ENCODE data around the gene ARFGEF3. TPM values are rescaled to one million over a fixed set of nuclear protein-coding genes. Genes with fewer than 3 reads are reported as not detected.

The ARFGEF3 gene
- total RNA-seq, 2 experiments from 2014 or later, result 0.50 to 0.55 TPM

DNA sequence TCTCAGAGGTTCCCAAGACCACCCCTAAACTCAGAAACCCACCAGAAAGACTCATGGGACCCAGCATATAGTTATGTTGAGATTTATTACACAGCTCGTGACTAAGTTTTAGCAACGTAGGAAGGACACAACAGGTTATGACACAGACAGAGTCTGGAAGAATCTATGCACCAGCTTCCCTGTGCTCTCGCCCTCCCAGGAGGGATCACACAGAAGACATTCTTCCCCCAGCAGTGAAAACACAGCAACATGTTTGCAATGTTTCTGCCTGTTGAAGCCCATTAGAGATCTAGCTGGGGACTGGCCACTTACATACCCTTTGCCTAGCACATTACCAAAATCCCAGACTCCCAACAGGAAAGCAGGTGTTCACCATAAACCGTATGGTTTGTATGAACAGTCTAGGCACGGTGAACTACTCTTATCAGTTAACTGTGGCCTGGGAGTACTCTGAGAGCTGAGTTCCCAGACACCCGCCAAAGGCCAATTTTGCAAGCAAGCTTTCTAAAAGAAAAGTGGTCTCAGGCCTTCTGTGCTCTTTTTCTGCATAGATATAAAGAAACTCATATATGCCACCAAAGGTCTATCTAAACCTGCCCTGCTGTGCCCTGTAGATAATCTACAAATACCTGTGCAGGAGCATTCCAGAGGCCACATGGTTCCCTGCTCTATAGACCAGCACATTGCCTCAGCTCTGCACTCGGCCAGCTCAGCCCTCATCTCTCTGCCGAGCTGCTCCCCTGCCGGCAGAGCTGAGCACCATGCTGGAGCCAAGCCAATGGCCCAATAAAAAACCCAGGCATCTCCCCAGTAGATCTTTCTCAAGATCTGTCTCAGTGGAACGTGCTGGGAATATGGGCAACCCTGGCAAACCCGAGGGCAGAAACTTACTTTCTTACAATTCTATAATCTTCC, 146.3 kb downstream of the ARFGEF3 start:
- H3K27ac Mint-ChIP-seq, result no peak overlapping the region
- DNase-seq, result no peak
- ChIA-PET CTCF (interaction anchor here (0.6 kb wide), 1 partner anchor 68 kb away, joined by 4 read pairs; no protein-coding TSS in a partner anchor), POLR2A (no interaction called here)
- H3K27me3 Mint-ChIP-seq, result peaks cover 4% of the 10 kb centered on the region
- no peak overlapping the region for H3K4me3 Mint-ChIP-seq
- no peaks in the 10 kb centered on the region for H3K4me1 Mint-ChIP-seq
- H3K36me3 Mint-ChIP-seq (ENCODE audit: low read depth), result no peaks in the 10 kb centered on the region
- H3K9me3 Mint-ChIP-seq, result no peaks in the 10 kb centered on the region

DNA sequence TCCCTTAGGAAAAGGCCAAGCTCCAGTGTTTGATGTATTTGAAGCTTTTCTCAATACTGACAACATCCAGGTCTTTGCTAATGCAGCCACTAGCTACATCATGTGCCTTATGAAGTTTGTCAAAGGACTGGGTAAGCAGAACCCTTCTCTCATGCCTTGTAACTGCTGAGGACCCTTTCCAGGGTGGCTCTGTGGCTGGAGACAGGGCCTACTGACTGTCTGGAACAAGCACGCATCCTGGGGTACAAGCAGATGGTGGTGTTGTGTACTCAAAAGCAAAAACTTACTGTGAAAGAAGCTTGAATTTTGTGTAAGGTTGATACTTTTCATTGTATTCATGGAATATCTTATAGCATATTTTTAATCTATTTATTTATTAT, 147.0 kb downstream of the ARFGEF3 start:
- Mint-ChIP-seq H3K9me3 (no peaks in the 10 kb centered on the region), H3K4me1 (no peaks in the 10 kb centered on the region), H3K36me3 (ENCODE audit: low read depth) (no peaks in the 10 kb centered on the region), H3K4me3 (no peak overlapping the region), H3K27me3 (peaks cover 4% of the 10 kb centered on the region), H3K27ac (no peak overlapping the region)
- POLR2A ChIA-PET, result no interaction called here
- no peak for DNase-seq
- CTCF ChIA-PET, result interaction anchor here (0.6 kb wide), 1 partner anchor 67 kb away, joined by 4 read pairs; no protein-coding TSS in a partner anchor

DNA sequence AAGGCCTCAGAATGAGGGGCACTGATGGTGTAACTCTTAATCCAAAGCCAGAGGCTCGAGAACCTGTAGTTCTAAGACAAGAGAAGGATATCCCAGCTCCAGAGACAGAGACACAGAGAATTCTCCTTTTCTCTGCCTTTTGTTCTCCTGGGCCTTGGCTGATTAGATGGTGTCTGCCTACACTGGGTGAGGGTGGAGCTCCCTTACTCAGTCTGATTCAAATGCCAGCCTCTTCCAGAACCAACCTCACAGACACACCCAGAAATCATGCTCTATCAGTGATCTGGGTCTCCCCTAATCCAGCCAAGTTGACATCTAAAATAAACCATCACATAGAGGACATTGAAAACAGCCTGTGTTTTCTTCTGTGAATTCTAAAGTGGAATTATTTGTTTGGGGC, 148.0 kb downstream of the ARFGEF3 start:
- no peak overlapping the region for H3K27ac Mint-ChIP-seq
- no peak overlapping the region for H3K4me3 Mint-ChIP-seq
- ChIA-PET CTCF (no interaction called here), POLR2A (no interaction called here)
- DNase-seq, result no peak
- H3K4me1 Mint-ChIP-seq, result no peaks in the 10 kb centered on the region
- peaks cover 3% of the 10 kb centered on the region for H3K27me3 Mint-ChIP-seq
- H3K9me3 Mint-ChIP-seq, result no peaks in the 10 kb centered on the region
- no peaks in the 10 kb centered on the region for H3K36me3 Mint-ChIP-seq (ENCODE audit: low read depth)

DNA sequence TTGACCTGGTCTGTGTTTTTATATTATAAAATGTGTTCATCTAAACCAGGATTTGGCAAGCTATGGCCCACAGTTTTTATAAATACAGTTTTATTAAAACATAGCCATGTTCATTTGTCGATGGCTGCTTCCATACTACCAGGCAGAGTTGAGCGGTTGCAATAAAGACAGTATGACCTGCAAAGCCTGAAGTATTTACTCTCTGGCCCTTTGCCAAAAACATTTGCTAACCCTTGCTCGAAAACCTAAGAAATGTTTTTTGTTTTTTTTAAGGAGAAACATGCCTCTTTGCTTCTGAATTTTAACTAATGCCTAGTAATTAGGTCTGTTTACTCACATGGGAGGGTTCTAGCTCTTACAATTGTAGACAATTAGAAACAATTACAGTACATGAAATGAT, 148.6 kb downstream of the ARFGEF3 start:
- ChIA-PET CTCF (no interaction called here), POLR2A (no interaction called here)
- H3K9me3 Mint-ChIP-seq, result no peaks in the 10 kb centered on the region
- H3K27ac Mint-ChIP-seq, result no peak overlapping the region
- no peak overlapping the region for H3K4me3 Mint-ChIP-seq
- no peaks in the 10 kb centered on the region for H3K36me3 Mint-ChIP-seq (ENCODE audit: low read depth)
- DNase-seq, result no peak
- peaks cover 4% of the 10 kb centered on the region for H3K27me3 Mint-ChIP-seq
- no peaks in the 10 kb centered on the region for H3K4me1 Mint-ChIP-seq

DNA sequence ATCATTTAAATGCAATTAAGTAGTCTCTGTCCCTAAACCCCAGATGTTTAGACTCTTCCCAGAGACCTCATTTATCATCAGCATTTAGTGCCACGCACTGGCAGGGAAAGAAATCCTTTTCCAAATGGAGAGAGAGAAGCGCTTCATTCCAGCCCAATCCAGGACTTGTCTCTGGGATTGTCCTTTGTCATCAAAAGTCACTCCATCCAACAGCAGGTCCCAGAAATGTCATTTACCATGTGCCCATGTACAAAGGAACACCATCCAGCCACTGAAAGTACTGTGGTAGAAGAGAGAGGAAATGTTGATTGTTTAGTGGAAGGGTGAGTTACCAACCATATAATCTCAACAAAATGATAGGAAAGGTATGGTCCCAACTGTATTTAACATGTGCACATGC, 149.1 kb downstream of the ARFGEF3 start:
- Mint-ChIP-seq H3K27me3 (peaks cover 5% of the 10 kb centered on the region), H3K4me1 (no peaks in the 10 kb centered on the region), H3K27ac (no peak overlapping the region), H3K36me3 (ENCODE audit: low read depth) (no peaks in the 10 kb centered on the region), H3K4me3 (no peak overlapping the region), H3K9me3 (no peaks in the 10 kb centered on the region)
- POLR2A ChIA-PET, result no interaction called here
- no peak for DNase-seq
- CTCF ChIA-PET, result no interaction called here

DNA sequence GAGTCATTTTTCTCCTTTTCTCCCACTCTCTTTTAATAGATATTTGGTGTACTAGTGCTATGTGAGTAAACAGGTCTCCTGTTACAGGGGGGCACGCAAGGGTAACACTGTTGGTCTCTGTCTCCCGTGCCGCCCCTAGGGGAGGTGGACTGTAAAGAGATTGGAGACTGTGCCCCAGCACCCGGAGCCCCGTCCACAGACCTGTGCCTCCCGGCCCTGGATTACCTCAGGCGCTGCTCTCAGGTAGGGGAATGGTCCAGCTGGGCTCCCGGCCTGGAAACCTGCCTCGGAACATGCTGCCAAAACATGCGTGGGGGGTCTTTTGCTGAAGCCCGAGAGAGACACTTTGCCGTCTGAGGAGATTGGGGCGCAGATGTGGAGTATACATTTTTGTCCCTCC, 149.5 kb downstream of the ARFGEF3 start:
- H3K27ac Mint-ChIP-seq, result no peak overlapping the region
- no peaks in the 10 kb centered on the region for H3K4me1 Mint-ChIP-seq
- H3K36me3 Mint-ChIP-seq (ENCODE audit: low read depth), result no peaks in the 10 kb centered on the region
- H3K4me3 Mint-ChIP-seq, result no peak overlapping the region
- POLR2A ChIA-PET, result no interaction called here
- no peak for DNase-seq
- H3K27me3 Mint-ChIP-seq, result peaks cover 4% of the 10 kb centered on the region
- H3K9me3 Mint-ChIP-seq, result no peaks in the 10 kb centered on the region
- CTCF ChIA-PET, result no interaction called here

DNA sequence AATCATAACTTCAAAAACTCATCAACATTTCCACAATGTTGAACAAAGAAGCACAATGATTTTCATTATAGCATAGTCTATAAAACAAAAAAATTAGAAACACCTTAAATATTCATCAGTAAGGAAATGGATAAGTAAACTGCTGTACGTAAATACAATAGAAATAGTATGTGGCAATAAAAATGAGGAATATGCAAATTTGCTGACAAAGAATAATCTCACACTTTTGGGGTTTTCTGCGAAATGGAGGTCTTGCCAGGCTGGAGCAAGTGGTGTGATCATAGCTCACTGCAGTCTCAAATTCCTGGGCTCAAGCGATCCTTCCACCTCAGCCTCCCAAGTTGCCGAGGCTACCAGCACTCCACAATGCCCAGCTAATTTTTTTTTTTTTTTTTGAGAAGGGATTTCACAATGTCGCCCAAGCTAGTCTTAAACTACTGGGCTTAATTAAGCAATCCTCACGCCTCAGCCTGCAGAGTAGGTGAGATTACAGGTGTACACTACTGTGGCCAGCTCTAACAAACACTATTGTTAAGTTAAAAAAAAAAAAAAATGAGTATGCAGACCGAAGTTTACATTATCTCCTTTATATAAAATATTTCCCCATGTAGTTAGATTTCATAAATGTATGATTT, 157.1 kb downstream of the ARFGEF3 start:
- POLR2A ChIA-PET, result no interaction called here
- Mint-ChIP-seq H3K9me3 (peaks cover 6% of the 10 kb centered on the region), H3K4me3 (no peak overlapping the region), H3K4me1 (no peaks in the 10 kb centered on the region), H3K27me3 (peaks cover 27% of the 10 kb centered on the region), H3K36me3 (ENCODE audit: low read depth) (no peaks in the 10 kb centered on the region), H3K27ac (no peak overlapping the region)
- DNase-seq, result no peak
- CTCF ChIA-PET, result no interaction called here

DNA sequence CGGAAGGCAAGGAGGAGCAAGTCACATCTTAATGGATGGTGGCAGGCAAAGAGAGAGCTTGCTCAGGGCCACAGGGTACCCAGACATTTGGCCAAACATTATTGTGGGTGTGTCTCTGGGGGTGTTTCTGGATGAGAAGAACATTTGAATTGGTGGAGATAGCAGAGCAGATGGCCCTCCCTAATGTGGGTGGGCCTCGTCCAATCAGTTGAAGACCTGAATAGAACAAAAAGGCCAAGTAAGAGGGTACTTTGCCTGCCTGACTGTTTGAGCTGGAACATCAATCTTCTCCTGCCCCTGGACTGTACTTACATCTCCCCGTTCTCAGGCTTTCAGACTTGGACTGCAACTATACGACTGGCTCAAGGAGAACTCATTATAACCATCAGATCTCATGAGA, 160.2 kb downstream of the ARFGEF3 start:
- POLR2A ChIA-PET, result no interaction called here
- no peak for DNase-seq
- no peaks in the 10 kb centered on the region for H3K36me3 Mint-ChIP-seq (ENCODE audit: low read depth)
- no peak overlapping the region for H3K27ac Mint-ChIP-seq
- H3K4me1 Mint-ChIP-seq, result no peaks in the 10 kb centered on the region
- H3K27me3 Mint-ChIP-seq, result peaks cover 25% of the 10 kb centered on the region
- H3K4me3 Mint-ChIP-seq, result no peak overlapping the region
- H3K9me3 Mint-ChIP-seq, result peaks cover 6% of the 10 kb centered on the region
- CTCF ChIA-PET, result no interaction called here

DNA sequence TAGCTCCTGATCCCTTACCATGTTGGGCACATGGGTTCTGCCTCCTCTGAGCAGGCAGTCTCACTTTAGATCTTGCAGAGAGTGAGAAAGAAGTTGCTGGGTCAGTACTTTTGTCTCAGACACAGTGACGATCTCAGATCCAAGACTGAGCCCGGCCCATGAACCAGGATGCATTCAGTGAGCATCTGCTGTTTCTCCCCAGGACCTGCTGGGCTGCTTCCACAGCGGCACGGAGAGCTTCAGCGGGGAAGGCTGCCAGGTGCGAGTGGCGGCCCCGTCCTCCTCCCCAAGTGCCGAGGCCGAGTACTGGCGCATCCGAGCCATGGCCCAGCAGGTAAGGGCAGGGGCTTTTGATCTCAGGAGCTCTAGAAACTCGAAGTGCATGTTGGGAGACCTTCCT, 162.1 kb downstream of the ARFGEF3 start:
- no peak for DNase-seq
- Mint-ChIP-seq H3K27ac (no peak overlapping the region), H3K9me3 (peaks cover 6% of the 10 kb centered on the region), H3K4me3 (no peak overlapping the region), H3K27me3 (peaks cover 21% of the 10 kb centered on the region), H3K36me3 (ENCODE audit: low read depth) (no peaks in the 10 kb centered on the region), H3K4me1 (peaks cover 2% of the 10 kb centered on the region)
- POLR2A ChIA-PET, result interaction anchor here (1.1 kb wide), 1 partner anchor 52 kb away, joined by 3 read pairs; no protein-coding TSS in a partner anchor
- CTCF ChIA-PET, result no interaction called here

DNA sequence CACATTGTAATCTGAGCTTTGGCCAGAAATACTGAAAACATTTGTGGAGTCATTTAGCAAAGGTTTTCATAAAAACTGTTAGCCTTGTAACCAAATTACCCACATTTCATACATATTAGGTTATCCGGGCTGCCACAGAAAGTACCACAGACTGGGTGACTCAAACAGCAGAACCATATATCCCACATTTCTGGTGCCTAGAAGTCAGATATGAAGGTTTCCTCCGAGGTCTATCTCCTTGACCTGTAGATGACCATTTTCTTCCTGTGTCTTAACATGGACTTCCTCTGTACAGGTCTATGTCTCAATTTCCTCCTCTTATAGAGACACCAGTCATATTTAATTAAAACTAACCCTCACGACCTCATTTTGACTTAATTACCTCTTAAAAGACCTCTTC, 166.5 kb downstream of the ARFGEF3 start:
- Mint-ChIP-seq H3K4me1 (peaks cover 2% of the 10 kb centered on the region), H3K27me3 (peaks cover 11% of the 10 kb centered on the region), H3K27ac (no peak overlapping the region), H3K4me3 (no peak overlapping the region), H3K36me3 (ENCODE audit: low read depth) (no peaks in the 10 kb centered on the region), H3K9me3 (no peaks in the 10 kb centered on the region)
- DNase-seq, result no peak
- CTCF ChIA-PET, result no interaction called here
- POLR2A ChIA-PET, result no interaction called here

DNA sequence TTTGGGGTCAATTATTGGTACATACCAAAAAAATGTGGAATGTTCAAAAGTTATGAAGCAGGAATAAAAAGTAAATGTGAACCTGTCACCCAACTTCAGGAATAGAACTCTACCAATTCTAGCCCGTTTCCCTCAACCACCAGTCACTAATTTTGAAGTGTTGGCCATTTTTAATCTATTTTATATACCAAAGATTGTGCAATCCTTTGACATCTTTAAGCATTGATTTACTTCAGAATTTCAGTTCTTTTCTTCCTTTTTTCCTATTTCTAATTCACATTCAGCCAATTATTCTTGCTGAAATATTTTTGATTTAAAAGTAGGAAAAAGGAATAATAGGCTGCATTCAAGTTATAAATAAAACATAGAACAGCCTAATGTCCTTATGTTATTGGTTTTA, 169.0 kb downstream of the ARFGEF3 start:
- no peaks in the 10 kb centered on the region for H3K36me3 Mint-ChIP-seq (ENCODE audit: low read depth)
- H3K4me1 Mint-ChIP-seq, result peaks cover 2% of the 10 kb centered on the region
- no peaks in the 10 kb centered on the region for H3K9me3 Mint-ChIP-seq
- no peak overlapping the region for H3K4me3 Mint-ChIP-seq
- ChIA-PET POLR2A (no interaction called here), CTCF (no interaction called here)
- no peak for DNase-seq
- no peak overlapping the region for H3K27ac Mint-ChIP-seq
- H3K27me3 Mint-ChIP-seq, result peaks cover 11% of the 10 kb centered on the region

DNA sequence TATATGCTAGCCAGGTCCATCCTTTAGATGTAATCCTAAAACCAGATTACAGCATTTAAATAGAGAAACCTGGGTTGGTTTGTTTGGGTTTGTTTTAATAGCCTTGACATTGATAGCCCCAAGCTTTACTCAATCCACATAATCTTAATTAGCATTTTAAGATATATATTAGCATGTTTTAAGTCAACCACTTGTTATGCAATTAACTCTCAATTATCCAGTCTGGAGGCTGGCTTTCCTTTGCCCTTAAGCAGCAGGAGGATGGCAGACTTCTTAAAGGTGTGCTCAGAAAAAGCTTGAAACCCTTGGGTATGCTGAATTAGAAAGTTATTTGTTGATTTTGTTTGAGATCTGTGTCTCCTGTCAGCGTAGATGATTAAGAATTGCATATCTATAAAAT, 169.7 kb downstream of the ARFGEF3 start:
- Mint-ChIP-seq H3K27ac (no peak overlapping the region), H3K27me3 (peaks cover 11% of the 10 kb centered on the region), H3K4me1 (peaks cover 2% of the 10 kb centered on the region), H3K4me3 (no peak overlapping the region), H3K36me3 (ENCODE audit: low read depth) (no peaks in the 10 kb centered on the region), H3K9me3 (no peaks in the 10 kb centered on the region)
- ChIA-PET CTCF (no interaction called here), POLR2A (no interaction called here)
- no peak for DNase-seq

DNA sequence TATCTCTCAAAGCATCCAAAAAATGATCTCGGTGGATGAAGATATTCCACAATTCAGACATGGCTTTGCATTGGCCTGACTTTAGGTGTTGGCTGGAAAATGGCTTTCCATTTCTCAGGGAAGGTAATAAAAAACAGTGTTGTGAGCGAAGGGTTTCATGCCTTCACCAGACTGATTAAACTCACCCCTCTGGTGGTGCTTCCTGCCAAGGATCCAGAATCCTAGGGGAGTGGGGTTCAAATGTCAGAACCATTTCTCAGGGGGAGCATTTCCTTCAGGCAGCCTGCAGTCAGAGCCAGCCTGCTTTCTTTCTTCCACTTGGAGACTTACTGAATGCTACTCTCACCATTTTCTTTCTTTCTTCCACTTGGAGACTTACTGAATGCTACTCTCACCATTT, 170.2 kb downstream of the ARFGEF3 start:
- H3K27me3 Mint-ChIP-seq, result peaks cover 8% of the 10 kb centered on the region
- H3K27ac Mint-ChIP-seq, result no peak overlapping the region
- H3K4me3 Mint-ChIP-seq, result no peak overlapping the region
- ChIA-PET CTCF (interaction anchor here (0.6 kb wide), 1 partner anchor 33 kb away, joined by 3 read pairs; no protein-coding TSS in a partner anchor), POLR2A (no interaction called here)
- no peaks in the 10 kb centered on the region for H3K9me3 Mint-ChIP-seq
- no peaks in the 10 kb centered on the region for H3K36me3 Mint-ChIP-seq (ENCODE audit: low read depth)
- DNase-seq, result no peak
- H3K4me1 Mint-ChIP-seq, result peaks cover 2% of the 10 kb centered on the region

DNA sequence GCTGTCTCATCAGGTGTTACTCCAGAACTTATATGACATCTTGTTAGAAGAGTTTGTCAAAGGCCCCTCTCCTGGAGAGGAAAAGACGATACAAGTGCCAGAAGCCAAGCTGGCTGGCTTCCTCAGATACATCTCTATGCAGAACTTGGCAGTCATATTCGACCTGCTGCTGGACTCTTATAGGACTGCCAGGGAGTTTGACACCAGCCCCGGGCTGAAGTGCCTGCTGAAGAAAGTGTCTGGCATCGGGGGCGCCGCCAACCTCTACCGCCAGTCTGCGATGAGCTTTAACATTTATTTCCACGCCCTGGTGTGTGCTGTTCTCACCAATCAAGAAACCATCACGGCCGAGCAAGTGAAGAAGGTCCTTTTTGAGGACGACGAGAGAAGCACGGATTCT, 172.3 kb downstream of the ARFGEF3 start:
- Mint-ChIP-seq H3K4me3 (no peak overlapping the region), H3K27ac (no peak overlapping the region), H3K27me3 (peaks cover 11% of the 10 kb centered on the region), H3K9me3 (no peaks in the 10 kb centered on the region), H3K36me3 (ENCODE audit: low read depth) (no peaks in the 10 kb centered on the region), H3K4me1 (no peaks in the 10 kb centered on the region)
- CTCF ChIA-PET, result no interaction called here
- POLR2A ChIA-PET, result no interaction called here
- DNase-seq, result no peak

Measured in activated CD4-positive, alpha-beta memory T cell treated with anti-CD3 and anti-CD28 coated beads, Interleukin-2, amount 10 ng/mL, durations not matched to agents 7 days and 5 days (primary cell).